SK-N-MC (cell line): ENCODE measurements around the gene G0S2.

Experiments used
- EZH2 ChIP-seq: fragments of 200-600 bp; sonication (generic); IDR thresholded peaks from one replicate; pipeline ENCODE4 v1.6.1; 2017; ENCODE audit warnings: antibody characterized with exemption
- POLR2AphosphoS5 ChIP-seq: IDR thresholded peaks from 2 replicates; pipeline ENCODE4 v1.6.1; 2012; ENCODE audit warnings: mild to moderate bottlenecking, low read depth, low read length, borderline replicate concordance

GRCh38 chr1:209720826-209721225, 45.6 kb downstream of the G0S2 start:
- TF ChIP-seq EZH2 (no peak), POLR2AphosphoS5 (no peak)
